HEK293 (cell line): ENCODE data around the gene KIF26B.

ENCODE experiments used
- CTCF ChIA-PET: fragments of 350-600 bp; formaldehyde crosslinking; extraction: SDS; loops from one replicate; lab custom pipeline; 2021; ENCODE audit warnings: antibody characterized with exemption; lab: Yijun Ruan, JAX
- POLR2A ChIA-PET: fragments of 300-600 bp; formaldehyde crosslinking; extraction: SDS; loops from one replicate; lab custom pipeline; 2020; ENCODE audit warnings: antibody characterized with exemption, inconsistent platforms; lab: Yijun Ruan, JAX
- H3K27ac ChIP-seq: fragments of 200-500 bp; sonication (Bioruptor generic); 2 replicates; pipeline ENCODE4 v1.5.1; 2014; ENCODE audit warnings: low read depth, low read length, control low read depth, inconsistent platforms; ENCODE audit errors: extremely low read depth
- H3K36me3 ChIP-seq, 2 experiments: fragments of 200-500 bp in 1 of 2; sonication (Bioruptor generic) in 1 of 2; 1 replicate in 1 of 2; 2 replicates in 1 of 2; pipeline ENCODE4 v1.5.1; 2014 to 2017; ENCODE audit warnings: inconsistent platforms in 2 of 2, low read length in 2 of 2; ENCODE audit not compliant: control insufficient read depth in 2 of 2, insufficient read depth in 1 of 2
- H3K4me1 ChIP-seq: fragments of 200-500 bp; sonication (Bioruptor generic); 2 replicates; pipeline ENCODE4 v1.5.1; 2014; ENCODE audit warnings: mild to moderate bottlenecking, low read length, inconsistent platforms; ENCODE audit not compliant: control insufficient read depth, insufficient read depth
- H3K4me3 ChIP-seq: 2 replicates; pipeline ENCODE4 v1.5.1; 2011; ENCODE audit warnings: low read depth, mild to moderate bottlenecking, control low read depth, low read length, moderate library complexity
- H3K9me3 ChIP-seq: fragments of 200-500 bp; sonication (Bioruptor generic); 2 replicates; pipeline ENCODE4 v1.5.1; 2014; ENCODE audit warnings: low read depth, low read length, inconsistent platforms; ENCODE audit not compliant: control insufficient read depth, insufficient read depth
- BCL6B ChIP-seq: fragments of 450-650 bp; formaldehyde crosslinking; IDR thresholded peaks from 2 replicates; pipeline ENCODE4 v1.5.1; 2017; ENCODE audit warnings: missing biosample characterization, missing genetic modification characterization
- CTCF ChIP-seq: fragments of 450-650 bp; formaldehyde crosslinking; IDR thresholded peaks from 2 replicates; pipeline ENCODE4 v1.5.1; 2016; ENCODE audit warnings: missing biosample characterization, missing genetic modification characterization
- GFI1B ChIP-seq: fragments of 450-650 bp; formaldehyde crosslinking; IDR thresholded peaks from 2 replicates; pipeline ENCODE4 v1.5.1; 2016; ENCODE audit warnings: missing biosample characterization, missing genetic modification characterization
- KLF10 ChIP-seq: fragments of 450-650 bp; IDR thresholded peaks from 2 replicates; pipeline ENCODE4 v1.5.1; 2018; ENCODE audit warnings: missing biosample characterization, mild to moderate bottlenecking, missing genetic modification characterization
- MEIS1 ChIP-seq: sonication (generic); formaldehyde crosslinking; IDR thresholded peaks from 2 replicates; pipeline ENCODE4 v1.8.1; 2022; ENCODE audit warnings: missing genetic modification reagents, mild to moderate bottlenecking, borderline replicate concordance
- RBAK ChIP-seq: fragments of 450-650 bp; formaldehyde crosslinking; IDR thresholded peaks from 2 replicates; pipeline ENCODE4 v1.5.1; 2016; ENCODE audit warnings: missing biosample characterization, missing genetic modification characterization
- SCRT2 ChIP-seq: fragments of 450-650 bp; formaldehyde crosslinking; IDR thresholded peaks from 2 replicates; pipeline ENCODE4 v1.5.1; 2016; ENCODE audit warnings: missing biosample characterization, missing genetic modification characterization
- SP3 ChIP-seq: fragments of 450-650 bp; formaldehyde crosslinking; IDR thresholded peaks from 2 replicates; pipeline ENCODE4 v1.5.1; 2016; ENCODE audit warnings: missing biosample characterization, missing genetic modification characterization
- TCF7L2 ChIP-seq: IDR thresholded peaks from 2 replicates; pipeline ENCODE4 v1.6.1; 2011; ENCODE audit warnings: low read depth, mild to moderate bottlenecking, inconsistent platforms, low read length, moderate library complexity, borderline replicate concordance
- ZBTB11 ChIP-seq: fragments of 450-650 bp; formaldehyde crosslinking; conservative IDR thresholded peaks from 2 replicates; pipeline ENCODE4 v1.5.1; 2016; ENCODE audit warnings: low read depth, missing biosample characterization, missing genetic modification characterization
- ZBTB17 ChIP-seq: fragments of 450-650 bp; formaldehyde crosslinking; IDR thresholded peaks from 2 replicates; pipeline ENCODE4 v1.5.1; 2016; ENCODE audit warnings: missing biosample characterization, missing genetic modification characterization
- ZBTB20 ChIP-seq: fragments of 450-650 bp; formaldehyde crosslinking; IDR thresholded peaks from 2 replicates; pipeline ENCODE4 v1.5.1; 2016; ENCODE audit warnings: missing biosample characterization, missing genetic modification characterization
- ZFHX2 ChIP-seq: fragments of 450-650 bp; formaldehyde crosslinking; conservative IDR thresholded peaks from 2 replicates; pipeline ENCODE4 v1.5.1; 2016; ENCODE audit warnings: missing biosample characterization, missing genetic modification characterization
- ZNF132 ChIP-seq: fragments of 450-650 bp; formaldehyde crosslinking; IDR thresholded peaks from 2 replicates; pipeline ENCODE4 v1.5.1; 2017; ENCODE audit warnings: missing biosample characterization, missing genetic modification characterization, borderline replicate concordance
- ZNF223 ChIP-seq: fragments of 450-650 bp; formaldehyde crosslinking; IDR thresholded peaks from 2 replicates; pipeline ENCODE4 v1.5.1; 2016; ENCODE audit warnings: missing biosample characterization, missing genetic modification characterization
- ZNF354C ChIP-seq: fragments of 450-650 bp; formaldehyde crosslinking; IDR thresholded peaks from 2 replicates; pipeline ENCODE4 v1.5.1; 2016; ENCODE audit warnings: missing biosample characterization, missing genetic modification characterization, low read depth, borderline replicate concordance
- ZNF548 ChIP-seq: fragments of 450-650 bp; formaldehyde crosslinking; IDR thresholded peaks from 2 replicates; pipeline ENCODE4 v1.5.1; 2016; ENCODE audit warnings: missing biosample characterization, missing genetic modification characterization
- ZNF555 ChIP-seq: fragments of 450-650 bp; formaldehyde crosslinking; conservative IDR thresholded peaks from 2 replicates; pipeline ENCODE4 v1.5.1; 2017; ENCODE audit warnings: missing biosample characterization, mild to moderate bottlenecking, missing genetic modification characterization, inconsistent platforms
- ZNF560 ChIP-seq: fragments of 450-650 bp; formaldehyde crosslinking; IDR thresholded peaks from 2 replicates; pipeline ENCODE4 v1.5.1; 2017; ENCODE audit warnings: missing biosample characterization, missing genetic modification characterization, borderline replicate concordance
- ZNF707 ChIP-seq: fragments of 450-650 bp; formaldehyde crosslinking; IDR thresholded peaks from 2 replicates; pipeline ENCODE4 v1.5.1; 2016; ENCODE audit warnings: missing biosample characterization, missing genetic modification characterization
- TF ChIP-seq, protein P1 (sequence below): fragments of 450-650 bp; formaldehyde crosslinking; IDR thresholded peaks from 2 replicates; pipeline ENCODE4 v1.5.1; 2017; ENCODE audit warnings: missing biosample characterization, missing genetic modification characterization
- TF ChIP-seq, protein P2 (sequence below): fragments of 450-650 bp; formaldehyde crosslinking; IDR thresholded peaks from 2 replicates; pipeline ENCODE4 v1.5.1; 2016; ENCODE audit warnings: missing biosample characterization, missing genetic modification characterization

KIF26B gene

GRCh38 chr1:245118066-245118465, 36.7 kb upstream of the KIF26B start (continued):
- TF ChIP-seq BCL6B (tag by site-specific recombination) (no peak), MEIS1 (CRISPR knock-in tag) (no peak), ZNF132 (tag by site-specific recombination) (no peak), ZNF354C (tag by site-specific recombination) (no peak), ZFHX2 (no peak), ZNF707 (tag by site-specific recombination) (no peak), RBAK (no peak)

GRCh38 chr1:245118806-245119205, 36.0 kb upstream of the KIF26B start:
- CTCF ChIA-PET, result no interaction called here
- H3K4me1 ChIP-seq, result no peaks in the 10 kb centered on the region
- no peaks in the 10 kb centered on the region for H3K36me3 ChIP-seq
- POLR2A ChIA-PET, result no interaction called here
- TF ChIP-seq ZNF560 (tag by site-specific recombination) (no peak), ZNF223 (tag by site-specific recombination) (no peak), SP3 (tag by site-specific recombination) (no peak), ZNF548 (tag by site-specific recombination) (no peak), KLF10 (tag by site-specific recombination) (no peak)
- TF ChIP-seq, protein P1, sequence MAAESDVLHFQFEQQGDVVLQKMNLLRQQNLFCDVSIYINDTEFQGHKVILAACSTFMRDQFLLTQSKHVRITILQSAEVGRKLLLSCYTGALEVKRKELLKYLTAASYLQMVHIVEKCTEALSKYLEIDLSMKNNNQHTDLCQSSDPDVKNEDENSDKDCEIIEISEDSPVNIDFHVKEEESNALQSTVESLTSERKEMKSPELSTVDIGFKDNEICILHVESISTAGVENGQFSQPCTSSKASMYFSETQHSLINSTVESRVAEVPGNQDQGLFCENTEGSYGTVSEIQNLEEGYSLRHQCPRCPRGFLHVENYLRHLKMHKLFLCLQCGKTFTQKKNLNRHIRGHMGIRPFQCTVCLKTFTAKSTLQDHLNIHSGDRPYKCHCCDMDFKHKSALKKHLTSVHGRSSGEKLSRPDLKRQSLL (tag by site-specific recombination), result no peak
- TF ChIP-seq, protein P2, sequence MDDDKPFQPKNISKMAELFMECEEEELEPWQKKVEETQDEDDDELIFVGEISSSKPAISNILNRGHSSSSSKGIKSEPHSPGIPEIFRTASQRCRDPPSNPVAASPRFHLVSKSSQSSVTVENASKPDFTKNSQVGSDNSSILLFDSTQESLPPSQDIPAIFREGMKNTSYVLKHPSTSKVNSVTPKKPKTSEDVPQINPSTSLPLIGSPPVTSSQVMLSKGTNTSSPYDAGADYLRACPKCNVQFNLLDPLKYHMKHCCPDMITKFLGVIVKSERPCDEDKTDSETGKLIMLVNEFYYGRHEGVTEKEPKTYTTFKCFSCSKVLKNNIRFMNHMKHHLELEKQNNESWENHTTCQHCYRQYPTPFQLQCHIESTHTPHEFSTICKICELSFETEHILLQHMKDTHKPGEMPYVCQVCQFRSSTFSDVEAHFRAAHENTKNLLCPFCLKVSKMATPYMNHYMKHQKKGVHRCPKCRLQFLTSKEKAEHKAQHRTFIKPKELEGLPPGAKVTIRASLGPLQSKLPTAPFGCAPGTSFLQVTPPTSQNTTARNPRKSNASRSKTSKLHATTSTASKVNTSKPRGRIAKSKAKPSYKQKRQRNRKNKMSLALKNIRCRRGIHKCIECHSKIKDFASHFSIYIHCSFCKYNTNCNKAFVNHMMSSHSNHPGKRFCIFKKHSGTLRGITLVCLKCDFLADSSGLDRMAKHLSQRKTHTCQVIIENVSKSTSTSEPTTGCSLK (tag by site-specific recombination), result no peak
- no peak overlapping the region for H3K4me3 ChIP-seq
- no peaks in the 10 kb centered on the region for H3K9me3 ChIP-seq
- H3K27ac ChIP-seq, result no peak overlapping the region

GRCh38 chr1:245121523-245121922, 33.3 kb upstream of the KIF26B start:
- Histone ChIP-seq H3K4me1 (no peaks in the 10 kb centered on the region), H3K9me3 (no peaks in the 10 kb centered on the region), H3K36me3 (no peaks in the 10 kb centered on the region), H3K27ac (no peak overlapping the region), H3K4me3 (no peak overlapping the region)
- ChIA-PET POLR2A (no interaction called here), CTCF (interaction anchor here (1.4 kb wide), 1 partner anchor 517 kb away, joined by 3 read pairs; no protein-coding TSS in a partner anchor)
- TF ChIP-seq ZNF555 (tag by site-specific recombination) (no peak), ZBTB20 (tag by site-specific recombination) (no peak), GFI1B (tag by site-specific recombination) (no peak), ZBTB17 (tag by site-specific recombination) (no peak), TCF7L2 (no peak), CTCF (tag by site-specific recombination) (no peak), ZBTB11 (tag by site-specific recombination) (no peak), SCRT2 (tag by site-specific recombination) (no peak)
